Measurements from ENCODE around the gene SLC35F3. TPM values are rescaled to one million over a fixed set of nuclear protein-coding genes. Genes with fewer than 3 reads are reported as not detected.
A peak's percentile ranks its signal among the peaks of the same experiment; 100 is the strongest.

Gene SLC35F3
- total RNA-seq, 1 donor from 2014 or later, result 0.36 TPM

DNA sequence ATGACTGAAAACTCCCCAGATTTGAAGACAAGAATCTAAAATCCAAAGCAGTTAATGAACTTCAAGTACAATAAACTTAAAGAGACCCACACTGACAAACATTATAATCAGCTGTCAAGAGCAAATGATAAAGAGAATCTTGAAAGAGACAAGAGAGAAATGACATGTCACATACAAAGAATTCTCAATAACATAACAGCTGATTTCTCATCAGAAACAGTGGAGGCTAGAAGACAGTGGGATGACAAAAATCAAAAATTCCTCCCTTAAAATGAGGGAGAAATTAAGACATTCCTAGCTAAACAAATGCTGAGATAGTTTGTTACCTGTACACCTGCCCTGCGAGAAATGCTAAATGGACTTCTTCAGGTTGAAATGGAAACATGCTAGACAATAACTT is 432.8 kb downstream of the SLC35F3 start:
- DNase-seq (ENCODE audit: low spot score), result no peak
- Mint-ChIP-seq H3K36me3 (ENCODE audit: low read depth, unreplicated experiment) (no peaks in the 10 kb centered on the region), H3K27me3 (ENCODE audit: unreplicated experiment) (no peaks in the 10 kb centered on the region), H3K27ac (ENCODE audit: unreplicated experiment) (no peak overlapping the region), H3K4me3 (ENCODE audit: unreplicated experiment) (no peak overlapping the region), H3K4me1 (ENCODE audit: unreplicated experiment) (no peaks in the 10 kb centered on the region), H3K9me3 (ENCODE audit: unreplicated experiment) (peaks cover 8% of the 10 kb centered on the region)
- TF ChIP-seq, protein P1, sequence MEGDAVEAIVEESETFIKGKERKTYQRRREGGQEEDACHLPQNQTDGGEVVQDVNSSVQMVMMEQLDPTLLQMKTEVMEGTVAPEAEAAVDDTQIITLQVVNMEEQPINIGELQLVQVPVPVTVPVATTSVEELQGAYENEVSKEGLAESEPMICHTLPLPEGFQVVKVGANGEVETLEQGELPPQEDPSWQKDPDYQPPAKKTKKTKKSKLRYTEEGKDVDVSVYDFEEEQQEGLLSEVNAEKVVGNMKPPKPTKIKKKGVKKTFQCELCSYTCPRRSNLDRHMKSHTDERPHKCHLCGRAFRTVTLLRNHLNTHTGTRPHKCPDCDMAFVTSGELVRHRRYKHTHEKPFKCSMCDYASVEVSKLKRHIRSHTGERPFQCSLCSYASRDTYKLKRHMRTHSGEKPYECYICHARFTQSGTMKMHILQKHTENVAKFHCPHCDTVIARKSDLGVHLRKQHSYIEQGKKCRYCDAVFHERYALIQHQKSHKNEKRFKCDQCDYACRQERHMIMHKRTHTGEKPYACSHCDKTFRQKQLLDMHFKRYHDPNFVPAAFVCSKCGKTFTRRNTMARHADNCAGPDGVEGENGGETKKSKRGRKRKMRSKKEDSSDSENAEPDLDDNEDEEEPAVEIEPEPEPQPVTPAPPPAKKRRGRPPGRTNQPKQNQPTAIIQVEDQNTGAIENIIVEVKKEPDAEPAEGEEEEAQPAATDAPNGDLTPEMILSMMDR (IDR thresholded peaks at IDR 0.05; ENCODE audit: unreplicated experiment), result no peak

DNA sequence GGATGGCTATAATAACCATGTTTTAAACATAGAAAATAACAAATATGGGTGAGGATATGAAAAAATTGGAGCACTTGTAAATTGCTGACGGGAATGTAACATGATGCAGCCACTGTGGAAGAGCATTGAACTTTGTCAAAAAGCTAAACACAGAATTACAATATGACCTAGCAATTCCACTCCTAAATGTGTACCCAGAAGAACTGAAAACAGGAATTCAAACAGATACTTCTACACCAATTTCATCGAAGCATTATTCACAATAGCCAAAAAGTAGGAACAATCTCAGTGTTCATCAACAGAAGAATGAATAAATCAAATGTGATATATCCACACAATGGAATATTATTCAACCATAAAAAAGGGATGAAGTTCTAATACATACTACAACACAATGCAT is 436.1 kb downstream of the SLC35F3 start:
- no peaks in the 10 kb centered on the region for H3K36me3 Mint-ChIP-seq (ENCODE audit: low read depth, unreplicated experiment)
- no peak overlapping the region for H3K27ac Mint-ChIP-seq (ENCODE audit: unreplicated experiment)
- H3K4me3 Mint-ChIP-seq (ENCODE audit: unreplicated experiment), result no peak overlapping the region
- DNase-seq (ENCODE audit: low spot score), result no peak
- no peaks in the 10 kb centered on the region for H3K4me1 Mint-ChIP-seq (ENCODE audit: unreplicated experiment)
- H3K27me3 Mint-ChIP-seq (ENCODE audit: unreplicated experiment), result no peaks in the 10 kb centered on the region
- peaks cover 8% of the 10 kb centered on the region for H3K9me3 Mint-ChIP-seq (ENCODE audit: unreplicated experiment)
- TF ChIP-seq, protein P1 (IDR thresholded peaks at IDR 0.05; ENCODE audit: unreplicated experiment), result no peak

DNA sequence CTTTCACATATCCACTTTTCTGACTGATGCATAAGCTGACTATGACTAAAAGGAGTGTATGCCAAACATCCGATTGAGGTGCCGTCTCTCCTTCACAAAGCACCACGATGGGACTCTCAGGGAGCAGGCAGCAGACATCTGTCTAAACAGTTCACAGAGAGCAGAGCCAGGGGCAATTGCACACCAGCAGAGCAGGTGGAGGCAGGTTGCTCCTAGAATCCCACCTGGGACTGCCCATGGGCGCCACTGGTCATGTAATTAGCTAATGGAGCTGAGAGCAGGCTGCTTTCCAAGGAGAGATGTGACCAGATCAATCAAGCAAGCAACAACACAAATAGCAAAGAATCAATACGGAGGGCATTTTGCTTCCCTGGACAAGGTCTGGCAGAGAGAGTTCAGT is 438.3 kb downstream of the SLC35F3 start:
- Mint-ChIP-seq H3K27ac (ENCODE audit: unreplicated experiment) (no peak overlapping the region), H3K4me3 (ENCODE audit: unreplicated experiment) (no peak overlapping the region), H3K9me3 (ENCODE audit: unreplicated experiment) (no peaks in the 10 kb centered on the region), H3K4me1 (ENCODE audit: unreplicated experiment) (peaks cover 4% of the 10 kb centered on the region), H3K27me3 (ENCODE audit: unreplicated experiment) (no peaks in the 10 kb centered on the region), H3K36me3 (ENCODE audit: low read depth, unreplicated experiment) (no peaks in the 10 kb centered on the region)
- TF ChIP-seq, protein P1 (IDR thresholded peaks at IDR 0.05; ENCODE audit: unreplicated experiment), result no peak
- no peak for DNase-seq (ENCODE audit: low spot score)

DNA sequence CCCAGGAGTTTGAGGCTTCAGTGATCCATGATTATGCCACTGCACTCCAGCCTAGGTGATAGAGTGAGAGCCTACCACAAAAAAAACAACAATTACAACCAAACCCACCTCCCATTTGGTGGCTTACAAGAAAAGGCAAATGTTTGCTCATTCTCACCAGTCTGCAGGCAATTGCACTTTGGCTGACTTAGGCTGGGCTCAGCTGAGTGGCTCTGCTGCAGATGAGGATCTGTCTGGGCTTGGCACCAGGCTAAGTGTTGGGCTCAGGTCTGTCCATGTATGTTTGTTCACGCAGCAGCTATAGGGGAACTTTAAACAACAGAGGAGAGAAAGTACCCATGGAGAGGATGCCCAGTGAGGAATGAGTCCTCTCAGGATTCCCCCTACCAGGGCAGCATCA is 440.8 kb downstream of the SLC35F3 start:
- Mint-ChIP-seq H3K9me3 (ENCODE audit: unreplicated experiment) (no peaks in the 10 kb centered on the region), H3K27ac (ENCODE audit: unreplicated experiment) (no peak overlapping the region), H3K4me1 (ENCODE audit: unreplicated experiment) (peaks cover 20% of the 10 kb centered on the region), H3K36me3 (ENCODE audit: low read depth, unreplicated experiment) (no peaks in the 10 kb centered on the region), H3K27me3 (ENCODE audit: unreplicated experiment) (no peaks in the 10 kb centered on the region), H3K4me3 (ENCODE audit: unreplicated experiment) (no peak overlapping the region)
- no peak for DNase-seq (ENCODE audit: low spot score)
- TF ChIP-seq, protein P1 (IDR thresholded peaks at IDR 0.05; ENCODE audit: unreplicated experiment), result no peak

DNA sequence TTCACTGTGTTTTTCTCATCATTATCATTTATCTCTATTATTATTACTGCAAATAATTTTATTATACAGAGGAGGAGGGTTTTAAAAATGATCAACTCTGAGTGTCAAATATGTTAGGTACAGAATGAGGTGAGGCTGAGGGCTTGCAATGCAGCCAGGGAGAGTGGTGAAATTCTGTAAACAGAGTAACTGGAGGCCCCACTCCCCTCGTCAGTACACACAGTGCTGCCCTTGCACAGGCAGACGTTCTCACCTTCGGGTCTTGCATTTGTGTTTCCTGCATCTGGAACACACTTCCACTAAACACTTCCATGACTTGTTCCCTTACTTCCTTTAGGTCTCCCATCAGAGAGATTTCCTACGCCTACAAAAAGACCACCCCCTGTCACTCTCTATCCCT is 444.5 kb downstream of the SLC35F3 start:
- no peaks in the 10 kb centered on the region for H3K36me3 Mint-ChIP-seq (ENCODE audit: low read depth, unreplicated experiment)
- DNase-seq (ENCODE audit: low spot score), result peak; percentile 34
- H3K4me3 Mint-ChIP-seq (ENCODE audit: unreplicated experiment), result no peak overlapping the region
- no peaks in the 10 kb centered on the region for H3K9me3 Mint-ChIP-seq (ENCODE audit: unreplicated experiment)
- no peaks in the 10 kb centered on the region for H3K27me3 Mint-ChIP-seq (ENCODE audit: unreplicated experiment)
- peak overlapping the region; percentile 57 for H3K27ac Mint-ChIP-seq (ENCODE audit: unreplicated experiment)
- TF ChIP-seq, protein P1 (IDR thresholded peaks at IDR 0.05; ENCODE audit: unreplicated experiment), result no peak
- peaks cover 20% of the 10 kb centered on the region for H3K4me1 Mint-ChIP-seq (ENCODE audit: unreplicated experiment)
